ENCODE data around the gene CD6. TPM values are rescaled to one million over a fixed set of nuclear protein-coding genes. Genes with fewer than 3 reads are reported as not detected.

CD6 gene
- polyA plus RNA-seq, 1 donor (not counting 4 experiments of a cell fraction or from before 2014, with no cell fraction given): 0.03 TPM

GRCh38 chr11:61065955-61066638 is 94.6 kb downstream of the CD6 start:
- Histone ChIP-seq H3K9me1 (ENCODE audit: control insufficient read depth, extremely low read depth, insufficient read depth, low read length) (no peaks in the 10 kb centered on the region), H3K27me3 (ENCODE audit: control insufficient read depth, extremely low read depth, insufficient read depth, low read length) (no peaks in the 10 kb centered on the region), H3K4me2 (ENCODE audit: control insufficient read depth, extremely low read depth, insufficient read depth, low read depth, low read length) (no peak overlapping the region), H3K36me3 (ENCODE audit: control insufficient read depth in 2 of 2, extremely low read depth in 1 of 2, insufficient read depth in 2 of 2, low read length in 2 of 2) (no peaks in the 10 kb centered on the region), H3K9me3 (ENCODE audit: control insufficient read depth, low read depth, low read length) (no peaks in the 10 kb centered on the region), H2AFZ (ENCODE audit: control insufficient read depth, low read length) (no peak overlapping the region), H3K79me2 (ENCODE audit: control insufficient read depth, insufficient read depth, low read length) (no peaks in the 10 kb centered on the region), H3K9ac (ENCODE audit: control insufficient read depth, extremely low read depth, insufficient read depth, low read length) (no peak overlapping the region), H3K4me3 (ENCODE audit: control insufficient read depth in 2 of 3, extremely low read depth in 1 of 3, insufficient read depth in 2 of 3, low read depth in 1 of 3, low read length in 3 of 3) (no peak overlapping the region), H4K20me1 (ENCODE audit: control insufficient read depth, extremely low read depth, insufficient read depth, low read length) (no peaks in the 10 kb centered on the region), H3K4me1 (ENCODE audit: control insufficient read depth, extremely low read depth, insufficient read depth, low read length) (peaks cover 9% of the 10 kb centered on the region), H3K27ac (ENCODE audit: control insufficient read depth, insufficient read depth, low read length) (no peak overlapping the region)
- DNase-seq (ENCODE audit: low read depth, low spot score) (no peak), FAIRE-seq (no peak)
- dilution Hi-C loops (cut with MboI; ENCODE audit: extremely low pct_ligation_motif_present, low sequenced_read_pairs): no loop called here
- no peak for TF ChIP-seq EZH2 (IDR thresholded peaks at IDR 0.05; ENCODE audit: low read length)
- TF ChIP-seq CTCF (optimal IDR thresholded peaks at IDR 0.05 in 1 of 3, IDR thresholded peaks at IDR 0.05 in 1 of 3, conservative IDR thresholded peaks at IDR 0.05 in 1 of 3; ENCODE audit: extremely low read depth in 1 of 3, insufficient read depth in 2 of 3, low read length in 3 of 3): no peak

- no peak for TF ChIP-seq EZH2 (IDR thresholded peaks at IDR 0.05; ENCODE audit: low read length)
- no peak for TF ChIP-seq CTCF (optimal IDR thresholded peaks at IDR 0.05 in 1 of 3, IDR thresholded peaks at IDR 0.05 in 1 of 3, conservative IDR thresholded peaks at IDR 0.05 in 1 of 3; ENCODE audit: extremely low read depth in 1 of 3, insufficient read depth in 2 of 3, low read length in 3 of 3)
- dilution Hi-C loops (cut with MboI; ENCODE audit: extremely low pct_ligation_motif_present, low sequenced_read_pairs): no loop called here
- no peak for FAIRE-seq
Measured at GRCh38 chr11:61066645-61067044, 95.2 kb downstream of the CD6 start.

More at GRCh38 chr11:61066645-61067044, 95.2 kb downstream of the CD6 start:
- Histone ChIP-seq H3K9me3 (ENCODE audit: control insufficient read depth, low read depth, low read length) (no peaks in the 10 kb centered on the region), H3K9ac (ENCODE audit: control insufficient read depth, extremely low read depth, insufficient read depth, low read length) (no peak overlapping the region), H3K4me3 (ENCODE audit: control insufficient read depth in 2 of 3, extremely low read depth in 1 of 3, insufficient read depth in 2 of 3, low read depth in 1 of 3, low read length in 3 of 3) (no peak overlapping the region), H3K4me1 (ENCODE audit: control insufficient read depth, extremely low read depth, insufficient read depth, low read length) (peaks cover 5% of the 10 kb centered on the region), H3K27me3 (ENCODE audit: control insufficient read depth, extremely low read depth, insufficient read depth, low read length) (no peaks in the 10 kb centered on the region), H2AFZ (ENCODE audit: control insufficient read depth, low read length) (no peak overlapping the region), H3K36me3 (ENCODE audit: control insufficient read depth in 2 of 2, extremely low read depth in 1 of 2, insufficient read depth in 2 of 2, low read length in 2 of 2) (no peaks in the 10 kb centered on the region), H3K79me2 (ENCODE audit: control insufficient read depth, insufficient read depth, low read length) (no peaks in the 10 kb centered on the region), H3K9me1 (ENCODE audit: control insufficient read depth, extremely low read depth, insufficient read depth, low read length) (no peaks in the 10 kb centered on the region), H3K4me2 (ENCODE audit: control insufficient read depth, extremely low read depth, insufficient read depth, low read depth, low read length) (no peak overlapping the region), H3K27ac (ENCODE audit: control insufficient read depth, insufficient read depth, low read length) (no peak overlapping the region), H4K20me1 (ENCODE audit: control insufficient read depth, extremely low read depth, insufficient read depth, low read length) (no peaks in the 10 kb centered on the region)
- DNase-seq (ENCODE audit: low read depth, low spot score): no peak

All from keratinocyte (primary cell).